Left lobe of liver (tissue), 2 donors: ENCODE results near the gene MAP3K14. TPM values are rescaled to one million over a fixed set of nuclear protein-coding genes. Genes with fewer than 3 reads are reported as not detected.

ENCODE experiments used
- ATAC-seq: fragments of 200-7000 bp; cut with Tn5 transposase; one replicate; pipeline ENCODE4 v1.9.1; 2020; ENCODE audit warnings: mild to moderate bottlenecking, moderate library complexity
- DNase-seq: peaks from one replicate; pipeline ENCODE4 v3.0.0-alpha.2; 2020; ENCODE audit warnings: low spot score
- total RNA-seq: library from RNA; stranded (reverse); gene quantifications from one replicate; pipeline ENCODE4 v1.2.1, GENCODE V29; 2021
- donor health status: DM: no; HTN: no; CAD: no; lungs with moderate emphysema.
- donor health status: DM: no; HTN: yes; CAD: no.

MAP3K14 gene
- total RNA-seq, 1 donor from 2014 or later = 6.9 TPM

DNA sequence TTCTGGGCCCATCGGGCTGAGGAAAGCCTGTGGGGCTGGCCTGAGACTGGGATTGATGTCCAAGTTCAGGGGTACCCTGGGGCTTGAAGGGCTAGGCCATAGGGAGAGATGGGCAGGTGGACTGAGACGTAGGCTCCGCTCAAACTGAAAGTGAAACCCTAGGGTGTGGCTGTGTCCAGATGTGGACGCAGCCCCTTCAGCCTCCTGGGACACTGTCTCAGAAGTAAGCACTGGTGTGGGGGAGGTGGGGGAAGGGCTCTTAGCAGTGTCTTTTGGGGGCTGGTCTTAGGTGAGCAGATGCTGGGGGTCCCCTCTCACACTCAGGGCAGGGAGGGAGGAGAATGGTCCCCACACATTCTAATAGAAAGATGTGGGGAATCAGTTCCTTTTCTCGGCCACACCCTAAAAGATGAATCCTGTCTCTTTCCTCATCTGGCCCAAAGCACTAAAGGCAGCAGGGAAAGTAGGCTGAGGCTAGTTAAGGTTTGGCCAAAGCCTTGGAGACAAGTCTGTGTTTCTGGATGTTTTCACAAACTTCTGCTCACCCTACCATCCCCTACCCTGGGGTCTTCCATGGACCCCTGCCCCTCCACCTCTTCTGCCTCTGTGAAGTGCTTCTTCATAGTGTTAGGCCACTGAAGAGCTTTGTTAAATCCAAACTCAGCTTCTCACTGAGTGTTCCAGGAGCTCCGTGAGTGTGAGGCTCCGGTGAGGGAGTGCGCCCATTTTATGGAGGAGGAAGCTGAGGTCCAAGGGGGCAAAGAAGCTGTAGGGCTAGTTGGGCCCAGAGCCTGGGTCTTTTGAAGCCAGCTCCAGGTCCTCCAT, 89.5 kb downstream of the MAP3K14 start:
- no peak for ATAC-seq
- DNase-seq = no peak

DNA sequence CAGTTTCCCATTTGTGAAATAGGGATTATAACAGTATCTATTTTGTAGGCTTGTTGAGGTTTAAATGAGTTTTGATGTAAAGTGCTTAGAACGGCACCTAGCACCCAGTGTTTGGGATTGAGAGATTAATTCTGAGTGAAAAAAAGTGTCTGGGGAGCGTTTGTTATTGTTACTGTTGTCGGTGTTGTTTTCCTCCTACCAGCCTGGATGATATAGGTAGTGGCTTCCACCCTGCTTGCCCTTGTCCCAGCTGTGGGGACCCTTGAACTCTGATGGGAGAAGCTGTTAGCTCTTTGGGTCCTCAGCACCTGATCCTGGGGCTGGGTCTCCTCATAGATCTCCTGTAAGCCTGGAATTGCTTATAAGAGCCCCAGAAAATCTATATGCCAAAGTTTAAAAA, 90.2 kb downstream of the MAP3K14 start:
- no peak for ATAC-seq
- DNase-seq = no peak

DNA sequence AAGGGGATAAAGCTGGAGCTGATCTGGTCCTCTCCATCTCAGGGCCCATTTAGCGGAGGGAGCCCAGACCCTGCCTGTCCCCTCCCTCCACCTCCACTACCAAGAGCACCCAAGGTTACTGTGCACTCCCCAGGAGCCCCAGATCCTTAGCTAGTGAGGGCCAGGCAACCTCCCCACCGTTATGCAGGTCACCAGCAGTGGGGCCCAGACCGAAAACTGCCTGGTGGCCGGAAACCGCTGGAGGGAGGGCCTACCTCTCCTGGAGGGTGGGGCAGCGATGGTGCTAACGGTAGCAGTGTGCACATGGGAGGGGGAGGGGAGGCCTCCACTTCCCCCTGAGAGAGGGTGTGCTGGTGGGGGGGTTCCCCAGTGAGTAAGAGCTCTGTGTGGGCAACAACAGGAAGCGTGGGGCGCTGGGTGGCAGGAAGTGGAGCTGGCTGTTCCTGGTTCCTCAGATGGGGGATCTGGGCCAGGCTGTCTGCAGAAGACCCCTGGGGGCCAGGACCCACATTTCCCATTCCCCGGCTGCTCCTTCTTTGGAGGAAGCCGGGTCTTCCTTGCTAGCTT, 90.8 kb downstream of the MAP3K14 start:
- ATAC-seq = peak; percentile 51

DNA sequence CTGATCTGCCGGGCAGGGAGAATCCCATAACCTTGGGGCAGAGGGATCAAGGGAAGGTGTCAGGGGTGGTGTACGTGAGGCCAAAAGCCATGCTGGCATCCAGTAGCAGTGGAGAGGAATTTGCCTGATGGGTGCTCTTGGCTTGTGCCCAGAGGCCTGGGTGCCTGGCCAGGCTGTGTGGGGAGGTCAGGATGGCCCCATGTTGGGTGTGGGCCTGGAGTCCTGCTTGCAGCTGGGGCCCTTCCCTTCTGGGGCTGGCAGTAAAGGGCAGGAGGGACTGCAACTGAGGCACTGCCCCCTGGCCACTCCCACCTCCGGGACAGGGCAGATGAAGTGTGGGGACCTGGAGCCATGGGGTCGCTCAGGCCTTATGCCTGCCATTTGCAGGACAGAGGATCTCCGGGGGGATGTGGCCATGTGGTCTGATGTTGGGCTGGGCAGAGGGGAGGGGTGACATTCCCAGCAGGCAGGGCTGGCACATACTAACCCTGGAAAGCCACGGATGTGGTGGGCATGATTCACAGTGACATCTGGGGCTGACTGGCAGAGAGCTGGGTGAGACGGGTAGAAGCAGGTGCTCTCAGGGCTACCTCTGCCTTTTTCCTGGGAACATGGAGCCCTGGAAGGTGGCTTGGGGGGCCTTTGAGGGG, 91.6 kb downstream of the MAP3K14 start:
- DNase-seq (no peak), ATAC-seq (no peak)

More for the DNA sequence above, 90.8 kb downstream of the MAP3K14 start:
- no peak for DNase-seq

DNA sequence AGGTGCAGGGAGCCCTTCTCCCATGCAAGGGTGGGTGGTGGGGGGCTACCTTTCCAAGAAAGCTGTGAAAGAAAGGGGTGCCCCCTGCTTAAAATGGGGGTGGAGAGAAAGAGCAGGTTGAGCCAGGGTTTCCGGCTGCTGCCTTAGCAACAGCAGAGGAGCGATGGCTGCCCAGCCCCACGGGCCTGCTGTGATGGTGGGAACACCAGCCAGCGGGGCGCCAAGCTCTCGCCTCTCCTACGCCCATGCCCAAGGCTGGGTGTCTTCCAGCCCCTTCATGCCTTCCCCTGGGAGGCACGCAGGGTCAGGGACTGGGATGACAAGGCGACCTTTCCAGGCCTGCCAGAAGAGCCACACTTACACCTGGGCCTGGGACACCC, 92.2 kb downstream of the MAP3K14 start:
- no peak for DNase-seq
- ATAC-seq = no peak

DNA sequence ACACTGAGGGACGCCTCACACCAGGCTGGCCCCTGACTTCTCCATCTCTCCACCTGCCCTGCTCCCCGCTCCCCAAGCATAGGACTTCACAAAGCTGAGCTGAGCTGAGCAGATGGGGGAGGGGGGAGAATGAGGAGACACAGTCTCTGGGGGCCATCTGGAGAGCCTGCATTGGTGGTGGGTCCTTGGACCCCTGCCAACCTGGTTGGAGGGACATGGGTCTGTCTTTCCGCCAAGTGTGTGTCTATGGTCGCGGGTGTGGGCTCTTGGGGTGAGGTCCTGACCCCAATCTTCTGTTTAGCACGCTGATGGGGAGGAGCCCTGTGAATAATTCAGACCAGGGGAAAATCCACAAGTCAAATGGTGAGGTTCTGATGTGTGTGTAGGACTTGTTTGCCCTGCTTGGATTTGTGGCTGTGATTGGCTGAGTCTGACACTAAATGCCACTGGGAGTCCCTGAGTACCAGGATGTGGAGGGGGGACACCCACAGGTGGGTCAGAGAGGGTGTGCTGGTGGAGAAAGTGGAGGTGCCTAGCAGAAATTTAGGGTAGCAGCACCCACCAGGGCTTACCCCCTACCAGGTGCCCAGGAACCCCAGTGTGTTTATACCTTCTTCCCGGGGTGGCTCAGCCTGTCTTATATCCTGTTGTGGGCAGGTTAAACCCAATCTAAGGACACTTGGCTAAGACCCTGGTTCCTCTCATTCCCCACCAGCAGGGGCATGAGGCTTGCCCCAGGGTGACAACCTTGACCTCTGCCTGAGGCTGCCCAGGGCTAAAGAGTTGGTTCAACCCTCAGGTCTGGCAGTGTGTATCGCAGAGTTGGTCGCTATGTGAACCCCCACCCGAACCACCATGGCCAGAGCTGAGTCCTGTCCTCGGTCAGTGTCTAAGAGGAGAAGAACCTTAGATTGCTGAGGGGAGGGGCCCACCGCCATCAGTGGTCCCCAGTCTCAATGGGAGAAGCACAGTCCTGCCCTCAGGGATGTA, 93.0 kb downstream of the MAP3K14 start:
- ATAC-seq = no peak
- no peak for DNase-seq

DNA sequence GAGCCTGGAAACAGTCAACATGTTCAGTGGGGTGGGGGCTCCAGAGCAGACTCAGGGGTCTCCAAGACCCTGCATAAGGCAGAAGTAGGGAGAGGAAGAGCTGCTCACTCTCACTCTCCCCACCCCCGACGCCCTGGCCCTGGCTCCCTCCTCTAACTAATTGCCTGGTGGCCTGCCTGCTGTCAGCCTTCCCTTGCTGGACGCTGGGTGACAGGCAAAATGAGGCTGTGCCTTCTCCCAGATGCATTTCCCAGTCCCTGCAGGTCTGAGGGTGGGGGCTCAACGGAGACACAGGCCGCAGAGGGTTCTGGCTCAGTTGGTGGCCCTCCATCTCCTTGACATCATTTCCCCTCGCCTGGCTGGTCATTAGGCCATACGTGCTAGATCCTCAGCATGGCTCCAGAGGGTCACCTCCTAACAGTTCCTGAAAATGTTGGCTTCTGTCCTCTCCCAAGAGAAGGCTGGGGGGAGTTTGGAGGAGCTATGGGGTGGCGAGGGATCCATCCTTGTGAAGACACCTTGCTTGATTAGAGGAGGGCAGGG, 93.8 kb downstream of the MAP3K14 start:
- no peak for DNase-seq

DNA sequence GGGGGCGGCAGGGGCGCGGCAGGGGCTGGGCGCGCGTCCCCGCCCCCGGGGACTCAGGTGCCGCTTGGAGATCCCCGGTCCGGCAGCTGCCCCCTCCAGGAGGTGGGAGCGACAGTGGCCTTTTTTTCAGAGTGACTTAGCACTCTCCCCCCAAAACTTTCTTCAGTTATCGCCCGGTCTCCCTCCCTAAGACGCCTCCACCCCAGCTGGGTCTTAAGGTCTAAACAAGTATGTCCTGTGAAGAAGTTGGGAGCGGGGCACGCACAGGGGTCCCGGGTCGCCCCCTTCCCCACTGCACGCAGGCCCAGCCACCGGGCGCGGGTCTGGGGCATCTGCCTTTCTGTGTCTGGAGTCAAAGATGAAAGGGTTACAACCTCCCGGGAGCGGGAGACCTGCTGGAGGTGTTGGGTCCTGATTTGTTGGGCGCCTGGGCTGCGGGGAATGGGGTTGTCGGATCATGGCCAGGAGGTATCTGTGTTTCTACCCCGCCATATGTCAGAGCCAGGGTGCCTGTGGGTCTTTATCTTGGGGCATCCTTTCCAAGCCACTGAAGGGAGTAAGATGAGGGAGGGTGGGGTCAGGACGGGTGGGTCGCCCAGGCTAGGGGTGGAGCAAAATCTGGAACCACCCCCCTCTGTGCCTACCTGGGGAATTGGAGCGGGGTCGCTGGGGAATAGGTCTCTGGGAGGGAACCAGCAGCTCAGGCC, 94.4 kb downstream of the MAP3K14 start:
- no peak for ATAC-seq

More for the DNA sequence above, 93.8 kb downstream of the MAP3K14 start:
- ATAC-seq = no peak

DNA sequence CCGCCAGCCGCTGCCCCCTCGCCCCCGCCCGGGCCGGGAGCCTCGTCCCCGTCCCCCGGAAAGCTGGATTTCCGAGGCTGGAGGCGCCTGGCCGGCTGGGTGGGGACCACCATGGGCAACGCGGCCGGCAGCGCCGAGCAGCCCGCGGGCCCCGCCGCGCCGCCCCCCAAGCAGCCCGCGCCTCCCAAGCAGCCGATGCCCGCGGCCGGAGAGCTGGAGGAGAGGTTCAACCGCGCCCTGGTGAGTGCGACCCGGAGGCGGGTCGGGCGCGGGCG, 94.9 kb downstream of the MAP3K14 start:
- no peak for ATAC-seq
- no peak for DNase-seq

More for the DNA sequence above, 94.4 kb downstream of the MAP3K14 start:
- DNase-seq = no peak

DNA sequence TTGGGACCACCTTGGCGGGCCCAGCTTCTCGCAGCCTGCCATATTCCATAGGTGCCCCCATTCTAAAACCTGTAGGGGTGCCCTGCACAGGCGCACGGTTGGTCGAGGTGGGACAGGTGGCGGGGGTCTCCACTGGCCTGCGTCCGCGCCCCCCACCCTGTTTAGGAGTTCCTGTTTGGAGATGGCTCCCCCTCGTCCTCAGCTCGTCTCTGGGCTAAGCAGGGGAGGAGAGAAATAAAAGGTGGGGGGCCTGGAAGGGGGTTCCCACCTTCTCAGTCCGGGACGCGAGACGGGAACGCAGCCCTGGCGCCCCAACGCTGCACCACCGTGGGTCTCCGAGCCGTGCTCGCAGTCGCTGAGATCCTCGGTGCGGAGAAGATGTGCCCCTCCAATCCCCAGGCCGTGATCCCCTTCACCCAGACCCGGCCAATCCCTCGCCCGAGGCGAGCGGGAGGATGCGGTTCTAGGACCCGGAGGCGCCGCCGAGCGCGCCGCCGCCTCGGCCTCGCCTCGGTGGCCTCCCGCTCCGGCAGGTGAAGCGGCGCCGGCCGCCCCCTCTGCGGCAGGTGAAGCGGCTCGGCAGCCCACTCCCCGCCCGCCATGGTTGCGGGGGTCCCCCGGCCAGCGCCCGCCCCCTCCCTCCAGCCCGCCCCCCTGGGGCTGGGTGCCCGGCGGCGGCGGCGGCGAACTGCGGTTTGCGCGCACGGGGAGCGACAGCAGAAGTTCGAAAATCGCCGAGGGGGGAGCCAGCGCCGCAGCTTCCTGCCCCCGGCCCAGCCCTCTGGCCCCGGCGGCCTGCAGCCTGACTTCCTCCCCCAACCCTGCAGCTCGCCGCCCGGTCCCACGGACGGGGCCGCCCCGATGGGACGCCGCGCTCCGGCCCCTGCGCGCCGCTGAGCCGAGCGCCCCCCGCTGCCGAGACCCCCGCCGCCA, 95.5 kb downstream of the MAP3K14 start, which contains the start of gene FMNL1:
TSS of gene FMNL1 (plus strand) at position 805 of the 933 bp plus-strand sequence. CDS start 240 bp downstream, outside the sequence.
- DNase-seq = no peak
- peak; percentile 39 for ATAC-seq

DNA sequence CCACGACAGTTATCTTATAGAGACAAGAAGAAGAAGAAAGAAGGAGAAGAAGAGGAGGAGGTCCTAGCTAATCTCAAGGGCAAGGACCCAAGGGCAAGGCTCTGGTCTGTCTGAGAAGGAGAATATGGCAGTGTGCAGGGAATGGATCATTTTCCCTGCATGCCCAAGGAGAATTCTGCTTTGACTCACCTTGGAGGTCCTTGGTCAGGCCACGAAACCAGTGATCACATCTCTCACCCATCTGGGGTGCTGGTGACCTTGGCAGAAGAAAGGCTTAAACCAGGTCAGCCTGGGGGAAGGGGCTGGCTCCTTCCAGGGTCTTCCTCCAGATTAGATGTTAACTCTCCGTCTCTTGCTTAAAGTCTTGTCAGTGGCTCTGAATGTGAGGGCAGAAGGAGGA, 96.7 kb downstream of the MAP3K14 start:
- DNase-seq (no peak), ATAC-seq (no peak)

DNA sequence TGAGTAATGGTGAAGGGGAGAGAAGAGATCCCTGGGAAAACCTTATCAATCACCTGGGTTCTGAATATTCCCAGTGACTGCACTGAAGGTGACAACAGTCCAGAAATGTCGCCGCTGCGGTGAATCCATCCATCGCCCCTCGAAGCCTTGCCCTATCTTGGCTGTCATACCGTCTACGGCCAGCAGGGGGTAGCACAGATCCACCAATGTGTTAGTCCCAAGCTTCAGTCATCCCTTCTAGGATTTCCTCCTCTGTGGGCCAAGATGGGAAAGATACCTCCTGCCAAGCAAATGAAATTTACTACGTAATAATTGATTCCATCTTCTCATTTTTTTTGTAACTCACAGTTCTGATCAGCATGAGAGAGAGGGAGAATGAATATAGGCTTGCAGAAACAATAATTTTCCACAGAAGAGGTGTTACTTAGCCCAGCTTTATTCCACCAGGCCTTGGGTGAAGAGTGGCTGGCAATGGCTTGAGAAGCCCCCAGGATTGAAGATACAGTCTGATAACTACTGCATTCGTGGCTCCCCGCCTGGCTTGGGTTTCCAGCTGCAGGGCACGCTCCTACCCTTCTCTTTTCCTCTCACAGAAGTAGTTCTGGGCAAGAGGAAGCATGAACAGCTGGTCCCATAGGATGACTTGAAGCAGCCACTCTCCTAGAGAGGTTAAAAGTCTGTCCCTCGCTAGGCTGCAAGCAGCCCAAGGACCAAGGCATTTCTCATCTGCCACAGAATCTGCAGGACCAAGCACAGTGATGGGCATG, 97.7 kb downstream of the MAP3K14 start:
- ATAC-seq (peak; percentile 97), DNase-seq (peak; percentile 80)

Other genes with a start within 250 kb of the MAP3K14 start
- gene PLCD3, start 184.5 kb downstream of the MAP3K14 start, total RNA-seq = 3.4 TPM
- gene ACBD4, start 181.3 kb downstream of the MAP3K14 start, total RNA-seq = 90.3 TPM
- gene HEXIM1, start 168.5 kb downstream of the MAP3K14 start, total RNA-seq = 29.3 TPM
- 14.2 TPM for gene HEXIM2, start 155.1 kb downstream of the MAP3K14 start, total RNA-seq
- 3.4 TPM for gene FMNL1, start 95.1 kb downstream of the MAP3K14 start, total RNA-seq
- gene SPATA32, start 54.9 kb downstream of the MAP3K14 start, total RNA-seq = not detected
- gene ARHGAP27, start 115.8 kb upstream of the MAP3K14 start, total RNA-seq = 6.5 TPM
- 23.7 TPM for gene PLEKHM1, start 173.7 kb upstream of the MAP3K14 start, total RNA-seq